Measurements from ENCODE around the gene CDSN.

Gene CDSN

DNA sequence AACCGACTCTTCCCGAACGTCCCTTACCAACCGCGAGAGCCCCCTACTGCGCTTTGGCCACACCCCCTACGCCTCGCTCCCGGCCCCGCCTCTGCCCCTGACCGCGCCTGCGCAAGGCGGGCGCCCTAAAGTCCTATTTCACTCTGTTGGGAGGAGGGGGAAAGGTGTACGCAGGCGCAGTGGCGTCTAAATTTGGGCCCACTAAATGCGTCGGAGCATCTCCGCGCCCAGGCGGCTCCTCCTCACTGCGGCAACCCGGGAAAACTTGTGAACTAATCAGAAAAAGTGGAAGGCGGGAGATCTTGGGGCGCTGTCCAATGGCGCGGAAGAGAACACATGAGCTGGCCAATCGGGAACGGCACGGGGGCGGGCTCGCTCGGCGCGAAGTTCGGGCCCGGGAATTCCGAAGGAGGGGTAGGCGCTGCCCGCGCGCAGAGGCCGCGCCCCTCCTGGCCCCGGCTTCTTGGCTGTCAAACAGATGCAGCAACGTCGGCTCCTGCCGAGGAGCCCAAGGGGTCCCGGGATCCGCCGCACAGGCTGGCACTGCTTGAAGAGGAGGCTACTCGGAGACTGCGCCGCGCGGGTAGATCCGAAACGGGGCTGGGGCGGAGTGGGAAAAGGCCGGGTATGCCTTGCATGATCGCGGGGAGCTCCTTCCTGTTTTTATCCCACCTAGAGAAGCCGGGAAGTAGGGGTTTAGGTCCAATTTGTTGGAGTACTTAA, 38.1 kb upstream of the CDSN start, which contains the start of gene TCF19:
TCF19 (plus strand) TSS at position 450 of the 723 bp plus-strand sequence. CDS start 881 bp downstream, outside the sequence.
- ATAC-seq (replicated peaks) (peak; percentile 92), DNase-seq (peak; percentile 97 to 98 (median 97))
- peaks cover 13% of the 10 kb centered on the region for H3K36me3 Mint-ChIP-seq (ENCODE audit: insufficient read depth)
- H3K4me1 Mint-ChIP-seq (ENCODE audit: low read depth in 2 of 2): peaks cover 15 to 27% of the 10 kb centered on the region in 2 donors
- no peaks in the 10 kb centered on the region for H3K27me3 Mint-ChIP-seq
- peak within 1 kb of the TSS; percentile 84 to 87 for H3K4me3 Mint-ChIP-seq
- H3K27ac Mint-ChIP-seq: peak within 1 kb of the TSS; percentile 85 to 93
- H3K9me3 Mint-ChIP-seq: no peaks in the 10 kb centered on the region

DNA sequence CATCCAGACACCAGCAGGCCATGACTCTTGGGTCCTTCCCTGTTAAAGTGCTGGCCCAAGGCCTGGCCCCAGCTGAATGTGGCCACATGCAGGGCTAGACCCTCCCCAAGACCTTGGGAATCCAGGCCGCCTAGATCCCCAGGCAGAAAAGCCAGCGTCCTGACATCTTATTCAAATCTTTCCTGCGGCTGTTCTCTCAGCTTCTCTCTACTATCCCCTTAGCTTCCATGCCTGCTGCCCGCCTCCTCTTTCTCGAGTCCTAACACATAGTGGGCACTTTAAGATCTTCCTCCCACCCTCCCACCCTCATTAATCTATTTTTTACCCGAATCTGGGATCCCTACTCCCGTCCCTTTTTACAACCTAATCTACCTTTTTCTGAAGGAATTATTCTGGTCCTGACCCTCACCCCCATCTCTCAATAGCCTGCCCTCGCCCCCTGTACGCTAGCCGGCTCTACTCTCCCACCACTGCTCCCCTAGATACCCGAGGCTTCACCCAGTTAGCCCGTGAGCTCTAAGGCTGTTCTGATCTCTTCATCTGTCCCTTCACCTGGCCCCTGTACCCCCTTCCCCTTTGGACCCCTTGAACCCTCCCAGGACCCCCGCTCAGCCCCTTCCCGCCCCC, 37.4 kb upstream of the CDSN start, which contains the start of gene CCHCR1:
CCHCR1 (minus strand) TSS at position 290 of the 627 bp plus-strand sequence; CDS start at position 88, 202 bp downstream.
- Mint-ChIP-seq H3K27me3 (no peaks in the 10 kb centered on the region), H3K27ac (peak within 1 kb of the TSS; percentile 85 to 93), H3K36me3 (ENCODE audit: insufficient read depth) (peaks cover 13% of the 10 kb centered on the region), H3K4me1 (ENCODE audit: low read depth in 2 of 2) (peaks cover 15 to 27% of the 10 kb centered on the region in 2 donors), H3K9me3 (no peaks in the 10 kb centered on the region), H3K4me3 (peak within 1 kb of the TSS; percentile 84 to 87)
- ATAC-seq (replicated peaks) (peak; percentile 35), DNase-seq (no peak)

DNA sequence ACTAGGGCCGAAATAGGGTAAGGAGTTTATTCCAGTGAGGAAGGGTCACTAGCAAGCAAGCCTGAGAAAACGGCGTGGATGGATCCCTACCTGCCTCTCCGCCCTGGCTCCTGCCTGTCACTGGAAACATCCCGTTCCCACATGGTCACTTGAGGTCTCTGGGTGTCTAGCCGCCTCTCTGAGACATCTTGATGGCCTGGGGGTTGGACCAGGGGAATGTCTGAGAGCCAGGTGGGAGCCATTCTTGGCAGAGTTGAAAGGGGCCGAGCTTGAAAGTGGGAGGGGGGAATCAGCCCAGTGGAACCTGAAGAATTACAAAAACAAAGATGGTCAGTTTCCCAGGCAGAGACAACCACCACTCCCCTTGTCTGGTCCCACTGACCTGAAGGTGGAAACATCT, 36.4 kb upstream of the CDSN start:
- ATAC-seq (replicated peaks) (no peak), DNase-seq (no peak)
- Mint-ChIP-seq H3K27ac (no peak overlapping the region), H3K4me1 (ENCODE audit: low read depth in 2 of 2) (peaks cover 15 to 27% of the 10 kb centered on the region in 2 donors), H3K36me3 (ENCODE audit: insufficient read depth) (peaks cover 13% of the 10 kb centered on the region), H3K27me3 (no peaks in the 10 kb centered on the region), H3K9me3 (no peaks in the 10 kb centered on the region), H3K4me3 (peak overlapping the region in 1 of 2 donors; percentile 84)

DNA sequence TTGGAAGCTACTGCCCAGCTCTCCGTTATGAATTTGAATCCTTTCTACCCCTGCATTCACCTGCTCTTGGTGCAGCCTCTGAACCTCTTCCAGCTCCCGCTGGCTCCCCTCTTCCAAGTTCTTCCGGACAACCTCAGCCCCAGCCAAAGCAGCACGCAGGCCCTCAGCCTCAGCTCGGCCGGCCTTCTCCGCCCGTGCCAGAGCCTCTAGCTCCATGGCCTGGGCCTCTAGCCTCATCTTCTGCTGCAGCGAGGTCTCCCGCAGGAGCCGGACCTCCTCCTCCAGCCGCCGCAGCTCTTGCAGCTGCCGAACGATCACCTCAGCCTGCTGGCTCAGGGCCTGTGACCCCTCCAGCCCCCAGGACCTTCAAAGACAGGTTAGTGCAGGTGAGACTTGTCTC, 34.2 kb upstream of the CDSN start:
- peaks cover 16% of the 10 kb centered on the region for H3K36me3 Mint-ChIP-seq (ENCODE audit: insufficient read depth)
- no peak overlapping the region for H3K27ac Mint-ChIP-seq
- no peak for DNase-seq
- no peak overlapping the region for H3K4me3 Mint-ChIP-seq
- peaks cover 13 to 20% of the 10 kb centered on the region in 2 donors for H3K4me1 Mint-ChIP-seq (ENCODE audit: low read depth in 2 of 2)
- H3K27me3 Mint-ChIP-seq: no peaks in the 10 kb centered on the region
- ATAC-seq (replicated peaks): no peak
- H3K9me3 Mint-ChIP-seq: no peaks in the 10 kb centered on the region

DNA sequence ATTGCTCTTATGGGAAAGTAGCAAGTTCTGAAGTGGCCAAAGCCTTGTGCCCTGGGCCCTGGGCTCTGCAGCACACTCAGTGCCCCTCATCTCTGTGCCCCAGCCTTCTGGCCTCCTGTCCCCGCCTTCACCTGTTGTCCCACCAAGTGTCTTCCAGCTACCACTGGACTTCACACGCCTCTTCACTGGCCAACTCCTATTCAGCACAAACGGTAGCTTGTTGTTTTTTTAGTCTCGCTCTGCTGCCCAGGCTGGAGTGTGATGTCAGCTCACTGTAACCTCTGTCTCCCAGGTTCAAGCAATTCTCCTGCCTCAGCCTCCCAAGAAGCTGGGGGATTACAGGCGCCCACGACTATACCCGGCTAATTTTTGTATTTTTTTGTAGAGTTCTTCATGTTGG, 32.5 kb upstream of the CDSN start:
- no peak overlapping the region for H3K27ac Mint-ChIP-seq
- no peak overlapping the region for H3K4me3 Mint-ChIP-seq
- H3K4me1 Mint-ChIP-seq (ENCODE audit: low read depth in 2 of 2): peaks cover 4 to 8% of the 10 kb centered on the region in 2 donors
- DNase-seq (no peak), ATAC-seq (replicated peaks) (no peak)
- H3K36me3 Mint-ChIP-seq (ENCODE audit: insufficient read depth): peaks cover 7% of the 10 kb centered on the region
- no peaks in the 10 kb centered on the region for H3K9me3 Mint-ChIP-seq
- no peaks in the 10 kb centered on the region for H3K27me3 Mint-ChIP-seq

DNA sequence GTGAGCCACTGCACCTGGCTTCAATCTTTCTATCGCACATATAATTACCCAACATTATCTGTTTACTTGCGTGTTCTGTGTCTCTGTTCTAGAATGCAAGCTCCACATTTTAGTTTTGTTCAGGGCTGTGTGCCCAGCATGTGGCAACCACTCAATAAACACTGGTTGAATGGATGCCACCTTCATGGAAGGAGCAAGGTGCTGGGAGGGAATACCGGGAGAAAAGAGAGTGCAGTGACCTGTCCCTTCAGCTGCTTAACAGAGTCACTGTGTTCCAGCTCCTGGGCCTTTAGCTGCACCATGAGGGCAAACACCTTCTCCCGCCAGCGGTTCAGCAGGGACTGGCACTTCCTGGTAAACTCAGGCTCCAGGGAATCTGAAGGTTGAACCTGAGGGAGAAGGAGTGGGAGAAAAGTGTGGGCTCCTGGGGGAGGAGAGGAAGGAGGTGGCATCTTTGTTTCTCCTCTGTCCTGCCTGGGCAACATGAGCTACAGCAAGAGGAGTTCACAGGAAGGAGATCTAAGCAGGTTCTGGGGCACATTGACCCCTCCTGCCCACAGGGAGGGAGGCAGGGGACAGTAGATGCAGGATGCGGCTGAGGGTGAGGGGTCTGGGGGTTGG, 29.7 kb upstream of the CDSN start:
- no peak for DNase-seq
- Mint-ChIP-seq H3K9me3 (no peaks in the 10 kb centered on the region), H3K27me3 (no peaks in the 10 kb centered on the region), H3K27ac (no peak overlapping the region), H3K4me3 (no peak overlapping the region), H3K36me3 (ENCODE audit: insufficient read depth) (peaks cover 7% of the 10 kb centered on the region), H3K4me1 (ENCODE audit: low read depth in 2 of 2) (no peaks in the 10 kb centered on the region)
- ATAC-seq (replicated peaks): no peak

DNA sequence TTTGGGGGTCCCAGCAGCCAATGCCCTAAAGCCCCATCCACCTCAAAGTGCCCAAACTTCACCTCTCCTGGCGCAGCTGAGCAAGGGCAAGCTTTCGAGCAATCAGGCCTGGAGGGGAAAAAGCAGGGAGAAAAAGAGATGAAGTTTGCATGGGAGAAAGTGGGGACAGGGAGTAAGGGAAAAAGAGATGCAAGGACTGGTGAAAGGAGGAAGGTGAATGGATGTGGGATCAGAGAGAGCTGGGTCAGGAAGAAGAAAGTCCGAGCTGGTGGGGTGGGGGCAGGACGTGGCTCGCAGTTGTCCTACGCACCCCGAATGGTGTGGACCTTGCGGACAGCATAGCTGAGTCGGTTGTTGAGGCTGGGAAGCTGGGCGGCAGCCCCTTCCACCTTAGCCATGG, 25.1 kb upstream of the CDSN start:
- H3K27me3 Mint-ChIP-seq: no peaks in the 10 kb centered on the region
- peaks cover 6% of the 10 kb centered on the region for H3K36me3 Mint-ChIP-seq (ENCODE audit: insufficient read depth)
- H3K4me3 Mint-ChIP-seq: no peak overlapping the region
- no peak overlapping the region for H3K27ac Mint-ChIP-seq
- no peak for DNase-seq
- ATAC-seq (replicated peaks): no peak
- H3K9me3 Mint-ChIP-seq: no peaks in the 10 kb centered on the region
- no peaks in the 10 kb centered on the region for H3K4me1 Mint-ChIP-seq (ENCODE audit: low read depth in 2 of 2)

DNA sequence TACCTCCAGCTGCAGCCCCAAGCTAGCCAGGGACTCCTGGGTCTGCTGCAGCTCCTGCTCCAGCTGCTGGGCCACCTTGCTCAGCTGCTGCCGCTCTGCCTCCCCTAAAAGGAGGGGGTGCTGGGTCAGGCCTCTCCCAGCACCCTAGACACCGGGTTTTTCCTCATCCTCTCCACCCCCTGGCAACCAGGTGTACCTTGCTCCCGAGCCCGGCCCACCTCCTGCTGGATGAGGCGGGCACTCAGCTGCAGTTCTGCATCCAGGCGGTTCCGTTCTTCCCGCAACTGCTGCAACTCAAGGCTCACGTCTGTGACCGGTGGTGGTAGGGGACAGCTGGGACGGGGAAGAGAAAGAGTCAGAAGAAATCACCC, 24.7 kb upstream of the CDSN start:
- Mint-ChIP-seq H3K27me3 (no peaks in the 10 kb centered on the region), H3K9me3 (no peaks in the 10 kb centered on the region), H3K27ac (no peak overlapping the region), H3K36me3 (ENCODE audit: insufficient read depth) (peaks cover 4% of the 10 kb centered on the region), H3K4me3 (no peak overlapping the region), H3K4me1 (ENCODE audit: low read depth in 2 of 2) (no peaks in the 10 kb centered on the region)
- no peak for DNase-seq
- ATAC-seq (replicated peaks): no peak

DNA sequence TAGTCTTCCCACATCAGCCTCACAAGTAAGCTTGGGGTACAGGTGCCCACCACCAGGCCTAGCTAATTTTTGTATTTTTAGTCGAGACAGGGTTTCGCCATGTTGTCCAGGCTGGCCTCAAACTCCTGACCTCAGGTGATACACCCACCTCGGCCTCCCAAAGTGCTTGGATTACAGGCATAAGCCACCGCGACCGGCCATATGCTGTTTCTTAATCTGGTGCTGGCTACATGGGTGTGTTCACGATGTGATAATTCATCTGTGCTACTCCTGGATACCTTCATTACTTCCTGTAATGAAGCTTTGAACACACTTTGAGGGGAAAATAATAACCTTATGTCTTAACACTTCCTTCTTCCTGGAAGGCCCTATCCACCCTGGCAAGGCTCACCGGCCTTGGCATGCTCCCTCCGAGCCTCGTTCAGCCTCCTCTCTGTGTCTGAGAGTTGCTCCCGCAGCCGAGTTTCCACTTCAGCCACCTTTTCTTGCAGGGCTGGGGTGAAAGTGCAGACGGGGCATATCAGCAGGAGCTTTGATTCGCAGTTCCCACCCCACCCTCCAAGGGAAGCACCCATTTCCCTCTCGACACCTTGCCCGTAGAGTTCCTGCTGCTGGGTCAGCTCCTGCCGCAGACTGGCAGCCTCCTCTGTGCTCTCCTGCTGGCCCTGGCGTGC, 24.2 kb upstream of the CDSN start:
- H3K27ac Mint-ChIP-seq: no peak overlapping the region

DNA sequence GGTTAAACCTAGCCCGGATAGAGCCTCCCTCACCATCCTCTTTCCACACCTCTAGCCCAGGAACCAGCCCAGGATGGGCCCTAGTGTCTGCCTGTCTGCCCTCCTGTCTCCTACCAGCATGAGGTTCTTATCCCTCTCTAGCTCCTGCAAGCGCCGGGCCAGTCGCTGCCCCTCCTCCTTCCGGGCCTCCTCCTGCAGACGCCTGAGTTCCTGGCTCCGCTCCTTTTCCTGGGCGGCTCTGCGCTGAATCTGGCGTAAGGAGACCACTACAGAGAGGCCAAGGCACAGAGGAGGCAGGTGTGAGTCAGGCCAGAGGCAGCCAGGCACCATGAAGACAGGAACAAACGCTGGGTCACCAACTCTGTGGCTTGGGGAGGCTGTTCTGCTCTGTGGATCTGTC, 22.9 kb upstream of the CDSN start:
- H3K27ac Mint-ChIP-seq: peak overlapping the region; percentile 32 to 54
- DNase-seq: no peak
- H3K36me3 Mint-ChIP-seq (ENCODE audit: insufficient read depth): peaks cover 2% of the 10 kb centered on the region
- no peaks in the 10 kb centered on the region for H3K4me1 Mint-ChIP-seq (ENCODE audit: low read depth in 2 of 2)
- H3K9me3 Mint-ChIP-seq: no peaks in the 10 kb centered on the region
- H3K27me3 Mint-ChIP-seq: no peaks in the 10 kb centered on the region
- H3K4me3 Mint-ChIP-seq: no peak overlapping the region
- ATAC-seq (replicated peaks): no peak

More for the DNA sequence above, 24.2 kb upstream of the CDSN start:
- DNase-seq (no peak), ATAC-seq (replicated peaks) (no peak)
- Mint-ChIP-seq H3K4me3 (no peak overlapping the region), H3K4me1 (ENCODE audit: low read depth in 2 of 2) (no peaks in the 10 kb centered on the region), H3K9me3 (no peaks in the 10 kb centered on the region), H3K36me3 (ENCODE audit: insufficient read depth) (peaks cover 2% of the 10 kb centered on the region), H3K27me3 (no peaks in the 10 kb centered on the region)

DNA sequence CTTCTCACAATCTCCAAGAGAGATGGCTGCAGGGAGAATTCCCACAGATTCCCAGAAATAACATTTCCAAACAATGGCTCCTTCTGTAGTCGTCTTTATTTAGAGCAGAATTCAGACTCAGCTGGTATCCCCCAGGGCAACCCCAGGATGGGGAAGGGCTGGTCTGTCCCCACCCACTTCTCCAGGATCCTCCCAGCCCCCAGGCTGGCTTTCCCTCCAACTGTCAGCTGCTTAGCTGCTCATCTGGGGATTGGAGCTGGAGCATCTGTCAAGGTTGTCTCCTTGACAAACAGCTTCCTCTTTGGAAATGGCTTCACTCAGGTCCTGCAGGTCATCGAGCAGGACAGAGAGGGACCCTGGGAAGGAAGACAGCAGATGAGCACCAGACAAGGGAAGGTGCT, 22.1 kb upstream of the CDSN start:
- Mint-ChIP-seq H3K4me3 (no peak overlapping the region), H3K9me3 (no peaks in the 10 kb centered on the region), H3K36me3 (ENCODE audit: insufficient read depth) (peaks cover 2% of the 10 kb centered on the region), H3K4me1 (ENCODE audit: low read depth in 2 of 2) (peaks cover 4 to 6% of the 10 kb centered on the region in 2 donors), H3K27me3 (peaks cover 0 to 6% of the 10 kb centered on the region in 2 donors), H3K27ac (no peak overlapping the region)
- no peak for DNase-seq
- ATAC-seq (replicated peaks): no peak

DNA sequence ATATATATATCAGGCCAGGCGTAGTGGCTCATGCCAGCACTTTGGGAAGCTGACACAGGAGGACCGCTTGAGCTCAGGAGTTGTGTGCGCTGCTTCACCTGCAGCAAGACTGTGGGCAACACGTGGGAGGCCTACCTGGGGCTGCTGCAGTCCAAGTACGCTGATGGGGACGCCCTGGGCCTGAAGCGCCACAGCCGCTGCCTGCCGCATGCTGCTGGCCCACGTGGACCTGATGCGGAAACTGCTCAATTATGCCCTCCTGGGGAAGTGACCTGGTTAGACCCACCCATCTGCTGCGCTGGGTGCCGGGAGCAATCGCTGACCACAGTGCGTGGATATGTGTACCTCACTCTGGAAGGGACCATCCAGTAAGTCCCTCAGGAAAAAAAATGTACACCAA, 20.4 kb upstream of the CDSN start:
- Mint-ChIP-seq H3K36me3 (ENCODE audit: insufficient read depth) (peaks cover 2% of the 10 kb centered on the region), H3K27ac (no peak overlapping the region), H3K4me3 (no peak overlapping the region), H3K27me3 (peaks cover 0 to 9% of the 10 kb centered on the region in 2 donors), H3K9me3 (no peaks in the 10 kb centered on the region), H3K4me1 (ENCODE audit: low read depth in 2 of 2) (peaks cover 4 to 7% of the 10 kb centered on the region in 2 donors)
- ATAC-seq (replicated peaks): no peak
- no peak for DNase-seq

DNA sequence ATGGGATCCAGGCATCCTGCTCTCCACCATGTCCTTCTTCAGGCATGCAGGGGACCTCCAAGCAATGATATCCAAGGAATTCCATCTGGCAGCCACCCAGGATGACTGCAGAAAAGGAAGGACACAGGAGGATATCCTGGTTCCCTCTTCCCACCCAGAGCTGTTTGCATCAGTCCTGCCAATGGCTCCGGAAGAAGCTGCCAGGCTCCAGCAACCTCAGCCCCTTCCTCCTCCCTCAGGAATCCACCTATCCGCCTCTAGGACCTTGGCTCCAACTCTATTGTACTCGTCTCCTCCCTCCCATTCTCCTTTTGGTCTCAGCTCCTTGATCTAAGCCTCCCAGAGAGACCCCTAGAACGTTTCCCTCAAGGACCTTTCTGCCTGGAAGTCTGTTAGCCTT, 19.4 kb upstream of the CDSN start:
- DNase-seq: no peak
- Mint-ChIP-seq H3K36me3 (ENCODE audit: insufficient read depth) (no peaks in the 10 kb centered on the region), H3K27ac (no peak overlapping the region), H3K27me3 (peaks cover 0 to 9% of the 10 kb centered on the region in 2 donors), H3K4me3 (no peak overlapping the region), H3K4me1 (ENCODE audit: low read depth in 2 of 2) (peaks cover 4 to 7% of the 10 kb centered on the region in 2 donors), H3K9me3 (no peaks in the 10 kb centered on the region)
- no peak for ATAC-seq (replicated peaks)
